Fibroblast of villous mesenchyme (primary cell): ENCODE data around the gene DBP. TPM values are rescaled to one million over a fixed set of nuclear protein-coding genes. Genes with fewer than 3 reads are reported as not detected.

Source experiments
- DNase-seq: peaks from one replicate; pipeline ENCODE4 v3.0.0-alpha.2; 2010; ENCODE audit warnings: low read depth
- H3K4me3 ChIP-seq: 2 replicates; pipeline ENCODE4 v1.5.1; 2011; ENCODE audit warnings: low read depth, mild to moderate bottlenecking, low read length
- total RNA-seq: library from RNA; depleted of rRNA; stranded (reverse); fragments of >200 nt; gene quantifications from 2 replicates; pipeline ENCODE4 v1.2.3, GENCODE V29; 2012
- TF ChIP-seq, protein P1 (sequence below): IDR thresholded peaks from 2 replicates; pipeline ENCODE4 v1.5.1; 2012; ENCODE audit warnings: low read depth, mild to moderate bottlenecking, low read length; ENCODE audit not compliant: insufficient read depth

Gene DBP
- total RNA-seq, 1 donor: 6.9 TPM

- H3K4me3 ChIP-seq: no peak overlapping the region
- TF ChIP-seq, protein P1, sequence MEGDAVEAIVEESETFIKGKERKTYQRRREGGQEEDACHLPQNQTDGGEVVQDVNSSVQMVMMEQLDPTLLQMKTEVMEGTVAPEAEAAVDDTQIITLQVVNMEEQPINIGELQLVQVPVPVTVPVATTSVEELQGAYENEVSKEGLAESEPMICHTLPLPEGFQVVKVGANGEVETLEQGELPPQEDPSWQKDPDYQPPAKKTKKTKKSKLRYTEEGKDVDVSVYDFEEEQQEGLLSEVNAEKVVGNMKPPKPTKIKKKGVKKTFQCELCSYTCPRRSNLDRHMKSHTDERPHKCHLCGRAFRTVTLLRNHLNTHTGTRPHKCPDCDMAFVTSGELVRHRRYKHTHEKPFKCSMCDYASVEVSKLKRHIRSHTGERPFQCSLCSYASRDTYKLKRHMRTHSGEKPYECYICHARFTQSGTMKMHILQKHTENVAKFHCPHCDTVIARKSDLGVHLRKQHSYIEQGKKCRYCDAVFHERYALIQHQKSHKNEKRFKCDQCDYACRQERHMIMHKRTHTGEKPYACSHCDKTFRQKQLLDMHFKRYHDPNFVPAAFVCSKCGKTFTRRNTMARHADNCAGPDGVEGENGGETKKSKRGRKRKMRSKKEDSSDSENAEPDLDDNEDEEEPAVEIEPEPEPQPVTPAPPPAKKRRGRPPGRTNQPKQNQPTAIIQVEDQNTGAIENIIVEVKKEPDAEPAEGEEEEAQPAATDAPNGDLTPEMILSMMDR: no peak
- DNase-seq: no peak
Observed at GRCh38 chr19:48665786-48666185, 28.6 kb upstream of the DBP start.

- H3K4me3 ChIP-seq: no peak overlapping the region
- TF ChIP-seq, protein P1: no peak
- no peak for DNase-seq
Observed at GRCh38 chr19:48664476-48664875, 27.3 kb upstream of the DBP start.

- TF ChIP-seq, protein P1: no peak
- no peak overlapping the region for H3K4me3 ChIP-seq
- no peak for DNase-seq
Observed at GRCh38 chr19:48663667-48664066, 26.5 kb upstream of the DBP start.

DNA sequence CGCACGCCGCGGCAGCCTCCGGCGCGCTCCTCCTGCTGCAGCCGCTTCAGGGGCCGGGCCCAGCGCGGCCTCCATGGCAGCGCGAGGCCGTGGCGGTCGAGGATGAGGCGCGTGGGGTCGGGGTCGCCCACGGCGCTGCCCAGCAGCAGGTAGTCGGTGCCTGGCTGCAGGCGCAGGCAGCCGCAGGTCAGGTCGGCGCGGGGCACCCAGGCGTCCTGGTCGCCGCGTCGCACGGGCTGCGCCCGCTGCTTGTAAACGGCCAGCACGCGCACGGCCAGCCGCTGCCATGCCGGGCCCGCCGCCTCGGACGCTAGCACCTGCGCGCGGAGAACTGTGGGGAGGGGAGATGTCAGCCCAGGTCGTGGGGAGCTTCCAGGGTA, 24.5 kb upstream of the DBP start:
- DNase-seq: no peak
- no peak overlapping the region for H3K4me3 ChIP-seq
- TF ChIP-seq, protein P1: no peak

GRCh38 chr19:48660852-48661710, 23.9 kb upstream of the DBP start:
- DNase-seq: peak; percentile 91
- TF ChIP-seq, protein P1: no peak
- H3K4me3 ChIP-seq: no peak overlapping the region

DNA sequence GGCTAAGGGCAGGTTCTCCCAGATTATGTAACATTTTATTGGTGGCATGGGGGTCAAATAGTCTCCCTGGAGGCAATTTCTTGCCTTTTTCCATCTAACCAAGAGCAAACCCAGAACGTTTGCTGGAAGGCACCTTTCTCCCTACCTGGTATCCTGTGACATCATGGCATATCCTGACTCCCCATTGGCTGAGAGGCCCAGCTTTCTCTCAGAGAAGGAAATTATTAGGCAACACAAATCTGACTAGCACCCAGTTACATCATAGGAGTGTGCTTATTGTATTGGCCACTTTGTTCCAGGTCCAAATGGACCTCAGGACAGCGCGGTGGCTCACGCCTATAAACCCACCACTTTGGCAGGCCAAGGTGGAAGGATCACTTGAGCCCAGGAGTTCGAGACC, 22.6 kb upstream of the DBP start:
- no peak for DNase-seq
- H3K4me3 ChIP-seq: no peak overlapping the region
- TF ChIP-seq, protein P1: no peak
